ENCODE measurements around the gene ASB1. TPM values are rescaled to one million over a fixed set of nuclear protein-coding genes. Genes with fewer than 3 reads are reported as not detected.
A peak's percentile ranks its signal among the peaks of the same experiment; 100 is the strongest.

The ASB1 gene
- total RNA-seq, 4 donors from 2014 or later, result 12.4 to 19.5 (median 15.6) TPM

DNA sequence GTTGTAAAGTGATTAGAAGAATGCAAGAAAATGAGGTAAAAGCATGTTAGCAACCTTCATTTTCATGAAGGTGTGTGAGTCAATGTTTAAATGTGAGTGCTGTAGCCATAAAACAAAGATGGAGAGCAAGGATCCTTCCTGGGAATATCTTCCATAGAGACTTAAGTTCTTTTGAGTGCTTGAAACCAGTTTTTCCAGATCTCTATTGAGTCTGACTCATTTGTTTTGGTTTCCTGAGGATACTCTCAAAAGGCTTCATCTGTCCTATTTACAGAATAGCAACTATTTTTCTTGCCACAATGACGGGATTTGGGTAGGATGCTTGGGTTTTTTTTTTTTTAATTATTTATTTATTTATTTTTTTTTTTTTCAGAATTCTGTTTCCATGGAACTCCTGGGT, 45.9 kb upstream of the ASB1 start:
- no peak for DNase-seq
- Histone ChIP-seq H3K4me1 (peaks cover 18 to 25% of the 10 kb centered on the region in 2 donors), H3K9me3 (no peaks in the 10 kb centered on the region), H3K27me3 (no peaks in the 10 kb centered on the region), H3K27ac (peak overlapping the region; percentile 33 to 84 (median 76)), H3K4me3 (replicated peaks in 1 of 3) (no peak overlapping the region), H3K36me3 (no peaks in the 10 kb centered on the region)
- intact Hi-C loops (cut with DNase I), result no loop called here
- 18 to 26% methylated on average over 1 of the region's 1 CpG for WGBS, 2 donors
- TF ChIP-seq POLR2A (IDR thresholded peaks at IDR 0.05) (no peak), CTCF (IDR thresholded peaks at IDR 0.05) (no peak)

- TF ChIP-seq CTCF (IDR thresholded peaks at IDR 0.05) (no peak), POLR2A (IDR thresholded peaks at IDR 0.05) (no peak)
- Histone ChIP-seq H3K4me1 (peaks cover 18 to 26% of the 10 kb centered on the region in 2 donors), H3K4me3 (replicated peaks in 1 of 3) (no peak overlapping the region), H3K27me3 (no peaks in the 10 kb centered on the region), H3K9me3 (no peaks in the 10 kb centered on the region), H3K36me3 (no peaks in the 10 kb centered on the region), H3K27ac (peak overlapping the region; percentile 53 to 84 (median 76))
- intact Hi-C loops (cut with DNase I), result no loop called here
- no peak for DNase-seq
- 91 to 93% methylated on average over 15 to 16 of the region's 16 CpGs for WGBS, 2 donors
Observed at GRCh38 chr2:238381341-238382115, 45.2 kb upstream of the ASB1 start.

- Histone ChIP-seq H3K36me3 (no peaks in the 10 kb centered on the region), H3K4me3 (replicated peaks in 1 of 3) (no peak overlapping the region), H3K9me3 (no peaks in the 10 kb centered on the region), H3K4me1 (peaks cover 18 to 26% of the 10 kb centered on the region in 2 donors), H3K27me3 (no peaks in the 10 kb centered on the region), H3K27ac (peak overlapping the region in 1 of 3 donors; percentile 76)
- no peak for DNase-seq
- intact Hi-C loops (cut with DNase I), result no loop called here
- TF ChIP-seq POLR2A (IDR thresholded peaks at IDR 0.05), result no peak
- no peak for TF ChIP-seq CTCF (IDR thresholded peaks at IDR 0.05)
- WGBS, 2 donors, result 93 to 95% methylated on average over 5 of the region's 5 CpGs
Observed at GRCh38 chr2:238382381-238382781, 44.3 kb upstream of the ASB1 start.

DNA sequence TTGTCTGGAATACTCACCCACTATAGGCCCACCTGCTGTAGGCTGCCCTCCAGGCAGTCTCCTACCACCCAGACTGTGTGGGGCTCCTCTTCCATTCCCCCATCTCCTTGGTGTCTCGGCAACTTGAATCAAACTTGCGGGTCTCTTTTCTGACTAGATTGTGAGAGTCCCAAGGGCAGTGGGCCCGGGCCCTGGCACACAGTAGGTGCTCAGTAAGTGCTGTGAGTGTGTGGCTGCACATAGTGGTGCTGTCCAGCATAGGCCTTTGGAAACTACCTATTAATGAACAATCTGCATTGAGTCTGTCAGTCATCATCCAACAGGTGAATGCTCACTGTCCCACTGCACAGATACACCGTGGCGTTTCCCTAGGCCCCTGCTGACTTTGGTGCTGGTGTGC, 43.6 kb upstream of the ASB1 start:
- H3K9me3 ChIP-seq, result no peaks in the 10 kb centered on the region
- no peak for TF ChIP-seq POLR2A (IDR thresholded peaks at IDR 0.05)
- TF ChIP-seq CTCF (IDR thresholded peaks at IDR 0.05), result no peak
- H3K27ac ChIP-seq, result no peak overlapping the region
- WGBS, 2 donors, result 97 to 98% methylated on average over 5 of the region's 5 CpGs
- H3K4me3 ChIP-seq (replicated peaks in 1 of 3), result no peak overlapping the region
- intact Hi-C loops (cut with DNase I), result no loop called here
- peaks cover 18 to 23% of the 10 kb centered on the region in 2 donors for H3K4me1 ChIP-seq
- H3K27me3 ChIP-seq, result no peaks in the 10 kb centered on the region
- H3K36me3 ChIP-seq, result no peaks in the 10 kb centered on the region
- no peak for DNase-seq

GRCh38 chr2:238383743-238384380, 42.9 kb upstream of the ASB1 start:
- intact Hi-C loops (cut with DNase I), result no loop called here
- H3K4me1 ChIP-seq, result peaks cover 18 to 23% of the 10 kb centered on the region in 2 donors
- no peaks in the 10 kb centered on the region for H3K36me3 ChIP-seq
- no peak for TF ChIP-seq CTCF (IDR thresholded peaks at IDR 0.05)
- H3K27me3 ChIP-seq, result no peaks in the 10 kb centered on the region
- WGBS, 2 donors, result 92 to 97% methylated on average over 7 of the region's 7 CpGs
- no peak overlapping the region for H3K4me3 ChIP-seq (replicated peaks in 1 of 3)
- H3K27ac ChIP-seq, result no peak overlapping the region
- no peaks in the 10 kb centered on the region for H3K9me3 ChIP-seq
- no peak for DNase-seq
